OCI-LY3 (cell line): ENCODE data around the gene SART3.
"Not testable (repeated sequence)": the region's sequence is repeated elsewhere in the genome, so short reads cannot be mapped to it uniquely, and the experiment has no call there.

Experiments
- EZH2phosphoT487 ChIP-seq: fragments of 200-600 bp; shearing (Covaris generic); IDR thresholded peaks from 2 replicates; pipeline ENCODE4 v1.6.1; 2018; ENCODE audit warnings: antibody characterized with exemption, mixed run types, low read depth
- TF ChIP-seq, protein P1 (sequence below): fragments of 200-600, 300-600 bp; sonication (generic); IDR thresholded peaks from 2 replicates; pipeline ENCODE4 v1.5.1; 2014; ENCODE audit warnings: antibody characterized with exemption, low read length, low read depth

- TF ChIP-seq, protein P1, sequence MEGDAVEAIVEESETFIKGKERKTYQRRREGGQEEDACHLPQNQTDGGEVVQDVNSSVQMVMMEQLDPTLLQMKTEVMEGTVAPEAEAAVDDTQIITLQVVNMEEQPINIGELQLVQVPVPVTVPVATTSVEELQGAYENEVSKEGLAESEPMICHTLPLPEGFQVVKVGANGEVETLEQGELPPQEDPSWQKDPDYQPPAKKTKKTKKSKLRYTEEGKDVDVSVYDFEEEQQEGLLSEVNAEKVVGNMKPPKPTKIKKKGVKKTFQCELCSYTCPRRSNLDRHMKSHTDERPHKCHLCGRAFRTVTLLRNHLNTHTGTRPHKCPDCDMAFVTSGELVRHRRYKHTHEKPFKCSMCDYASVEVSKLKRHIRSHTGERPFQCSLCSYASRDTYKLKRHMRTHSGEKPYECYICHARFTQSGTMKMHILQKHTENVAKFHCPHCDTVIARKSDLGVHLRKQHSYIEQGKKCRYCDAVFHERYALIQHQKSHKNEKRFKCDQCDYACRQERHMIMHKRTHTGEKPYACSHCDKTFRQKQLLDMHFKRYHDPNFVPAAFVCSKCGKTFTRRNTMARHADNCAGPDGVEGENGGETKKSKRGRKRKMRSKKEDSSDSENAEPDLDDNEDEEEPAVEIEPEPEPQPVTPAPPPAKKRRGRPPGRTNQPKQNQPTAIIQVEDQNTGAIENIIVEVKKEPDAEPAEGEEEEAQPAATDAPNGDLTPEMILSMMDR = not testable (repeated sequence)
- not testable (repeated sequence) for TF ChIP-seq EZH2phosphoT487
These were observed 13.3 kb upstream of the SART3 start for GRCh38 chr12:108574276-108574675.
